K562 (cell line): ENCODE results near the gene PRMT5. TPM values are rescaled to one million over a fixed set of nuclear protein-coding genes. Genes with fewer than 3 reads are reported as not detected.

Experiments
- ADNP ChIP-seq: fragments of 200-800 bp; sonication (Bioruptor generic); IDR thresholded peaks from 2 replicates; pipeline ENCODE4 v1.6.1; 2016; ENCODE audit warnings: missing genetic modification characterization, missing compliant biosample characterization
- ARNT ChIP-seq, 2 experiments: fragments of 450-650 bp; IDR thresholded peaks; 2 replicates each; pipeline ENCODE4 v1.6.1; 2016; ENCODE audit warnings: mild to moderate bottlenecking in 1 of 2
- HEY1 ChIP-seq: fragments of 250-450 bp; sonication (Bioruptor Pico); IDR thresholded peaks from 2 replicates; pipeline ENCODE4 v1.5.0; 2020; ENCODE audit warnings: mild to moderate bottlenecking, moderate library complexity, borderline replicate concordance
- JUNB ChIP-seq: fragments of 450-650 bp; formaldehyde crosslinking; conservative IDR thresholded peaks from 2 replicates; pipeline ENCODE4 v1.4.0; 2020; ENCODE audit warnings: mild to moderate bottlenecking
- KAT8 ChIP-seq: fragments of 450-650 bp; IDR thresholded peaks from 2 replicates; pipeline ENCODE4 v1.6.1; 2016; ENCODE audit warnings: low read depth, mild to moderate bottlenecking
- PML ChIP-seq: IDR thresholded peaks from 2 replicates; pipeline ENCODE4 v1.6.1; 2012; ENCODE audit warnings: low read length, inconsistent platforms
- POLR2AphosphoS5 ChIP-seq: IDR thresholded peaks from 2 replicates; pipeline ENCODE4 v1.6.1; 2011; ENCODE audit warnings: mild to moderate bottlenecking, low read depth, low read length, moderate library complexity; ENCODE audit not compliant: control insufficient read depth, insufficient read depth
- POLR2B ChIP-seq: fragments of 450-650 bp; IDR thresholded peaks from 2 replicates; pipeline ENCODE4 v1.6.1; 2018; ENCODE audit warnings: low read depth; ENCODE audit not compliant: partially characterized antibody
- RBFOX2 ChIP-seq: fragments of 200-400 bp; formaldehyde crosslinking; IDR thresholded peaks from 2 replicates; pipeline ENCODE4 v1.6.1; 2017; ENCODE audit warnings: low read depth, mild to moderate bottlenecking, low read length, moderate library complexity
- SAP30 ChIP-seq: fragments of 200-600 bp; sonication (generic); IDR thresholded peaks from 2 replicates; pipeline ENCODE4 v1.6.1; 2012; ENCODE audit warnings: borderline replicate concordance, low read depth, mild to moderate bottlenecking, moderate library complexity, low read length, control low read depth, inconsistent platforms; ENCODE audit not compliant: insufficient read depth, poor library complexity, severe bottlenecking
- SP1 ChIP-seq: sonication (generic); formaldehyde crosslinking; IDR thresholded peaks from 2 replicates; pipeline ENCODE4 v1.8.1; 2022; ENCODE audit warnings: mild to moderate bottlenecking, missing genetic modification reagents
- ZBED1 ChIP-seq: IDR thresholded peaks from 2 replicates; pipeline ENCODE4 v1.6.1; 2014
- polyA plus RNA-seq, 8 experiments: library from polyadenylated mRNA; depleted of rRNA in 4 of 8; stranded (reverse) in 5 of 8; unstranded in 3 of 8; fragments of >200 nt; fragmentation: Nextera tagmentation in 2 of 8; fragmentation: Illumina TruSeq in 1 of 8; extraction: Ambion mirVana in 2 of 8; extraction: Trizol in 1 of 8; gene quantifications; 2 replicates each; pipeline versions ENCODE4 v1.2.1 to v1.2.3, GENCODE V29; 2011 to 2014; ENCODE audit warnings: inconsistent platforms in 1 of 8, missing spikeins in 1 of 8
- total RNA-seq, 7 experiments: library from RNA; depleted of rRNA in 6 of 7; stranded (reverse); fragments of >200 nt in 6 of 7; fragmentation: Illumina TruSeq in 2 of 7; extraction: Trizol in 2 of 7; gene quantifications; 2 replicates each; pipeline versions ENCODE4 v1.2.1 to v1.2.3, GENCODE V29; 2011 to 2021; ENCODE audit warnings: low replicate concordance in 1 of 7
- TF ChIP-seq, protein P1 (sequence below): fragments of 250-450 bp; sonication (Bioruptor Pico); IDR thresholded peaks from 2 replicates; pipeline ENCODE4 v1.8.0; 2021; ENCODE audit warnings: moderate library complexity, mild to moderate bottlenecking, inconsistent platforms
- TF ChIP-seq, protein P2 (sequence below): fragments of 450-650 bp; formaldehyde crosslinking; IDR thresholded peaks from 2 replicates; pipeline ENCODE4 v1.4.0; 2022; ENCODE audit warnings: missing genetic modification characterization
- TF ChIP-seq, protein P3 (sequence below): fragments of 450-650 bp; IDR thresholded peaks from 2 replicates; pipeline ENCODE4 v1.6.1; 2016; ENCODE audit warnings: missing biosample characterization, missing genetic modification characterization
- TF ChIP-seq, protein P4 (sequence below): sonication (generic); formaldehyde crosslinking; IDR thresholded peaks from 2 replicates; pipeline ENCODE4 v1.8.0; 2022; ENCODE audit warnings: mild to moderate bottlenecking, missing genetic modification reagents
- TF ChIP-seq, protein P5 (sequence below), 2 experiments: fragments of 200-800 bp in 1 of 2; sonication (Bioruptor generic) in 1 of 2; sonication (generic) in 1 of 2; formaldehyde crosslinking in 1 of 2; IDR thresholded peaks in 1 of 2; conservative IDR thresholded peaks in 1 of 2; 2 replicates each; pipeline versions ENCODE4 v1.5.0 to v1.6.1; 2016 to 2020; ENCODE audit warnings: missing compliant biosample characterization in 1 of 2, missing genetic modification characterization in 1 of 2, missing genetic modification reagents in 1 of 2

Gene PRMT5
- total and polyA plus RNA-seq, 9 of the 15 experiments (the other 6 are each of a cell fraction or from before 2014, with no cell fraction given): 114 to 552 (median 222) TPM

DNA sequence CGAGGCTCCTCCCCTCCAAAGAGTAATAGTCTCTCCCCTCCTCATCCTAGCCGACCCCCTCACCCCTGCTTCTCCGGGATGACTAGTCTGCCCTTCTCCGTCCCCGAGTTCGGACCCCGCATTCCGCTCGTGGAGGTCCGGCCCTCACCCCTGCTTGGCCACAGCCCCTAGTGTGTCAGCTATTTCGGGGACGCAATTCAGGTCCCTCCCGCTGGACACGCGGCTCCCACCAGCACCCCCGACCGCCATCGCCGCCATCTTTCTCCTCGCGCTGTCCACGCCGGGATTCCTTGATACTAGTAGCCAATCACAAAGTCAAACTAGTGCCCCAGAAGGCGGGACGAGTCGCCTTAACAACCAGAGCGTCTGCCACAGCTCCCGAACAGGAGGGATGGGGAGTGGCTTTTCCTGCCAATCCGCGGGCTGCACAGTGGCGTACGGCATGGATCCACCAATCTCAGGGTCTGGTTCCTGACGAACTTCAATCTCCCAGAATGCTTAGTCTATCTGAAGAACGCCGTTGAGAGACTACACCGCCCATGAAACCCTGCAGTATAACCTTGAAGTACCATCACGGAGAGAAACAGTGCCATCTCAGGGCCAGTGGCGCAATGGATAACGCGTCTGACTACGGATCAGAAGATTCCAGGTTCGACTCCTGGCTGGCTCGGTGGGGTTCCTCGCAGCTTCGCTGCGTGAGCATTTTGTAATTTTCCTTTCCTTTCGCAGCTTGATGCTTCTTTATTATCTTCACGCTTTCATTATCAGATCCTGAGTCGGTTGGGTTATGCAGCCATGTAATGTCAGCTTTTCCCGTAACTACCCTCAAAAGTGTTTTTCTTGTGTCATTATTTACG, at the start of gene PRMT5 (continued):
- TF ChIP-seq, protein P1, sequence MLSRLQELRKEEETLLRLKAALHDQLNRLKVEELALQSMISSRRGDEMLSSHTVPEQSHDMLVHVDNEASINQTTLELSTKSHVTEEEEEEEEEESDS (CRISPR knock-in tag): no peak
- TF ChIP-seq POLR2AphosphoS5 (peak; percentile 80), ARNT (IDR thresholded peaks at IDR 0.05) (no peak; a peak in 1 of 4 replicates), PML (peak; percentile 75), HEY1 (CRISPR knock-in tag) (no peak), KAT8 (no peak; the same call in 1 of the 2 replicates), ADNP (tag) (no peak), SAP30 (peak; percentile 95), RBFOX2 (peak; percentile 99), SP1 (CRISPR knock-in tag) (peak; percentile 85), ZBED1 (no peak), JUNB (CRISPR knock-in tag) (no peak), POLR2B (peak; percentile 96)
- TF ChIP-seq, protein P2, sequence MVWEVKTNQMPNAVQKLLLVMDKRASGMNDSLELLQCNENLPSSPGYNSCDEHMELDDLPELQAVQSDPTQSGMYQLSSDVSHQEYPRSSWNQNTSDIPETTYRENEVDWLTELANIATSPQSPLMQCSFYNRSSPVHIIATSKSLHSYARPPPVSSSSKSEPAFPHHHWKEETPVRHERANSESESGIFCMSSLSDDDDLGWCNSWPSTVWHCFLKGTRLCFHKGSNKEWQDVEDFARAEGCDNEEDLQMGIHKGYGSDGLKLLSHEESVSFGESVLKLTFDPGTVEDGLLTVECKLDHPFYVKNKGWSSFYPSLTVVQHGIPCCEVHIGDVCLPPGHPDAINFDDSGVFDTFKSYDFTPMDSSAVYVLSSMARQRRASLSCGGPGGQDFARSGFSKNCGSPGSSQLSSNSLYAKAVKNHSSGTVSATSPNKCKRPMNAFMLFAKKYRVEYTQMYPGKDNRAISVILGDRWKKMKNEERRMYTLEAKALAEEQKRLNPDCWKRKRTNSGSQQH (CRISPR knock-in tag): peak; percentile 29; the same call in 1 of the 2 replicates
- TF ChIP-seq, protein P3, sequence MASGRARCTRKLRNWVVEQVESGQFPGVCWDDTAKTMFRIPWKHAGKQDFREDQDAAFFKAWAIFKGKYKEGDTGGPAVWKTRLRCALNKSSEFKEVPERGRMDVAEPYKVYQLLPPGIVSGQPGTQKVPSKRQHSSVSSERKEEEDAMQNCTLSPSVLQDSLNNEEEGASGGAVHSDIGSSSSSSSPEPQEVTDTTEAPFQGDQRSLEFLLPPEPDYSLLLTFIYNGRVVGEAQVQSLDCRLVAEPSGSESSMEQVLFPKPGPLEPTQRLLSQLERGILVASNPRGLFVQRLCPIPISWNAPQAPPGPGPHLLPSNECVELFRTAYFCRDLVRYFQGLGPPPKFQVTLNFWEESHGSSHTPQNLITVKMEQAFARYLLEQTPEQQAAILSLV (tag): no peak; the same call in 1 of the 2 replicates
- TF ChIP-seq, protein P4, sequence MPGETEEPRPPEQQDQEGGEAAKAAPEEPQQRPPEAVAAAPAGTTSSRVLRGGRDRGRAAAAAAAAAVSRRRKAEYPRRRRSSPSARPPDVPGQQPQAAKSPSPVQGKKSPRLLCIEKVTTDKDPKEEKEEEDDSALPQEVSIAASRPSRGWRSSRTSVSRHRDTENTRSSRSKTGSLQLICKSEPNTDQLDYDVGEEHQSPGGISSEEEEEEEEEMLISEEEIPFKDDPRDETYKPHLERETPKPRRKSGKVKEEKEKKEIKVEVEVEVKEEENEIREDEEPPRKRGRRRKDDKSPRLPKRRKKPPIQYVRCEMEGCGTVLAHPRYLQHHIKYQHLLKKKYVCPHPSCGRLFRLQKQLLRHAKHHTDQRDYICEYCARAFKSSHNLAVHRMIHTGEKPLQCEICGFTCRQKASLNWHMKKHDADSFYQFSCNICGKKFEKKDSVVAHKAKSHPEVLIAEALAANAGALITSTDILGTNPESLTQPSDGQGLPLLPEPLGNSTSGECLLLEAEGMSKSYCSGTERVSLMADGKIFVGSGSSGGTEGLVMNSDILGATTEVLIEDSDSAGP (CRISPR knock-in tag): no peak
- TF ChIP-seq, protein P5, sequence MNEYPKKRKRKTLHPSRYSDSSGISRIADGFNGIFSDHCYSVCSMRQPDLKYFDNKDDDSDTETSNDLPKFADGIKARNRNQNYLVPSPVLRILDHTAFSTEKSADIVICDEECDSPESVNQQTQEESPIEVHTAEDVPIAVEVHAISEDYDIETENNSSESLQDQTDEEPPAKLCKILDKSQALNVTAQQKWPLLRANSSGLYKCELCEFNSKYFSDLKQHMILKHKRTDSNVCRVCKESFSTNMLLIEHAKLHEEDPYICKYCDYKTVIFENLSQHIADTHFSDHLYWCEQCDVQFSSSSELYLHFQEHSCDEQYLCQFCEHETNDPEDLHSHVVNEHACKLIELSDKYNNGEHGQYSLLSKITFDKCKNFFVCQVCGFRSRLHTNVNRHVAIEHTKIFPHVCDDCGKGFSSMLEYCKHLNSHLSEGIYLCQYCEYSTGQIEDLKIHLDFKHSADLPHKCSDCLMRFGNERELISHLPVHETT (CRISPR knock-in tag; conservative IDR thresholded peaks at IDR 0.05 in 1 of 2, IDR thresholded peaks at IDR 0.05 in 1 of 2): 0 out of 4 replicates have a peak, but pooled peaks of 1 of the 2 experiments have one; percentile 9
